ENCODE data around the gene ALDH1L2.

ALDH1L2 gene

GRCh38 chr12:105030820-105031807 lies 53.1 kb downstream of the ALDH1L2 start:
- peaks cover 37% of the 10 kb centered on the region for H3K36me3 ChIP-seq (ENCODE audit: insufficient read depth, low read length)

GRCh38 chr12:105026411-105026810 lies 57.8 kb downstream of the ALDH1L2 start:
- Histone ChIP-seq H3K9ac (ENCODE audit: low read depth, low read length) (no peak overlapping the region), H3K4me2 (ENCODE audit: low read length) (no peak overlapping the region), H3K36me3 (ENCODE audit: insufficient read depth, low read length) (peaks cover 38% of the 10 kb centered on the region), H3K4me3 (ENCODE audit: low read length) (no peak overlapping the region), H3K27me3 (ENCODE audit: control insufficient read depth, insufficient read depth, low read length) (no peaks in the 10 kb centered on the region), H3K9me3 (replicated peaks; ENCODE audit: low read length) (no peaks in the 10 kb centered on the region), H3K4me1 (ENCODE audit: control insufficient read depth, insufficient read depth, low read length) (peaks cover 3% of the 10 kb centered on the region)

More at GRCh38 chr12:105030820-105031807, 53.1 kb downstream of the ALDH1L2 start:
- Histone ChIP-seq H3K9ac (ENCODE audit: low read depth, low read length) (no peak overlapping the region), H3K27me3 (ENCODE audit: control insufficient read depth, insufficient read depth, low read length) (no peaks in the 10 kb centered on the region), H3K4me1 (ENCODE audit: control insufficient read depth, insufficient read depth, low read length) (no peaks in the 10 kb centered on the region), H3K9me3 (replicated peaks; ENCODE audit: low read length) (no peaks in the 10 kb centered on the region), H3K4me2 (ENCODE audit: low read length) (no peak overlapping the region), H3K4me3 (ENCODE audit: low read length) (no peak overlapping the region)

GRCh38 chr12:105025890-105026289 lies 58.4 kb downstream of the ALDH1L2 start:
- H3K4me1 ChIP-seq (ENCODE audit: control insufficient read depth, insufficient read depth, low read length), result peaks cover 3% of the 10 kb centered on the region
- peaks cover 34% of the 10 kb centered on the region for H3K36me3 ChIP-seq (ENCODE audit: insufficient read depth, low read length)
- no peak overlapping the region for H3K9ac ChIP-seq (ENCODE audit: low read depth, low read length)
- H3K4me3 ChIP-seq (ENCODE audit: low read length), result no peak overlapping the region
- no peaks in the 10 kb centered on the region for H3K9me3 ChIP-seq (replicated peaks; ENCODE audit: low read length)
- H3K27me3 ChIP-seq (ENCODE audit: control insufficient read depth, insufficient read depth, low read length), result no peaks in the 10 kb centered on the region
- no peak overlapping the region for H3K4me2 ChIP-seq (ENCODE audit: low read length)

DNA sequence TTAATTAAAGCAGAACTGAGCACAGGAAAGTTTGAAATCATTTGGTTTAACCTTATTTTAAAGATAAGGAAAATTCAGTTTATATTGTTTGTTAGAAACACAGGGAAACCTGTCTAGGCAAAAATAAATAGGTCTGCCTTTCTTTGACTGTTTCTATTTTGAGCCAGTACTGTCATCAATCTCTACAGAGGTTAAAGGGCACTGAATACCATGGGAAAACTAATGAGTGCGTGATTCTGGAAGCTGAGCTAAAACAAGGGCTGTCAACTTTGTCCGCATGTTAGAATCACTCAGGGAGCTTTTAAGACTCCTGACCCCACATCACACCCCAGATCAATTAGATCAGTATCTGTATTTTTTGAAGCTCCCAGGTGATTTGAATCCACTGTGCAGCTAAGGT lies 59.3 kb downstream of the ALDH1L2 start:
- H3K4me2 ChIP-seq (ENCODE audit: low read length), result no peak overlapping the region
- no peak overlapping the region for H3K4me3 ChIP-seq (ENCODE audit: low read length)
- no peaks in the 10 kb centered on the region for H3K27me3 ChIP-seq (ENCODE audit: control insufficient read depth, insufficient read depth, low read length)
- H3K4me1 ChIP-seq (ENCODE audit: control insufficient read depth, insufficient read depth, low read length), result peaks cover 3% of the 10 kb centered on the region
- no peaks in the 10 kb centered on the region for H3K9me3 ChIP-seq (replicated peaks; ENCODE audit: low read length)
- H3K36me3 ChIP-seq (ENCODE audit: insufficient read depth, low read length), result peaks cover 28% of the 10 kb centered on the region
- no peak overlapping the region for H3K9ac ChIP-seq (ENCODE audit: low read depth, low read length)

GRCh38 chr12:105020241-105020962 lies 63.9 kb downstream of the ALDH1L2 start:
- no peak overlapping the region for H3K4me2 ChIP-seq (ENCODE audit: low read length)
- no peaks in the 10 kb centered on the region for H3K4me1 ChIP-seq (ENCODE audit: control insufficient read depth, insufficient read depth, low read length)
- peaks cover 25% of the 10 kb centered on the region for H3K36me3 ChIP-seq (ENCODE audit: insufficient read depth, low read length)
- no peaks in the 10 kb centered on the region for H3K9me3 ChIP-seq (replicated peaks; ENCODE audit: low read length)
- H3K9ac ChIP-seq (ENCODE audit: low read depth, low read length), result no peak overlapping the region
- no peak overlapping the region for H3K4me3 ChIP-seq (ENCODE audit: low read length)
- no peaks in the 10 kb centered on the region for H3K27me3 ChIP-seq (ENCODE audit: control insufficient read depth, insufficient read depth, low read length)

DNA sequence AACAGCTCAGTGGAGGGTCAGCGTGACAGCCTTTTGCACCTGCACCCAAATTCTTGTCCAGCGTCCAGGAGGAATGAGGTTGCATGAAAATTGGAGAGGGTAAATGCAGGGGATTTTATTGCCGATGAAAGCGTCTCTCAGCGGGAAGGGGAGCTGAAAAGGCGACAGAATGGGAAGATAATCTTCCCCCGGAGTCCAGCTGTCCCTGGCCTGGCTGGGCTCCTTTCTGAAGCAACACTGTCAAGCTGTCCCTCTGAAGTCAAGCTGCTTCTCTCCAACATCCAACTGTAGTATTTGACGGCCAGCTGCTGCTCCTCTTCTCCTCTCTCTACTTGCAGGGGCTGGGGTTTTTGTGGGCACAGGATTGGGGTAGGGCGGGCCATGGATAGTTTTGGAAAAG lies 65.5 kb downstream of the ALDH1L2 start:
- Histone ChIP-seq H3K9me3 (replicated peaks; ENCODE audit: low read length) (no peaks in the 10 kb centered on the region), H3K9ac (ENCODE audit: low read depth, low read length) (no peak overlapping the region), H3K4me3 (ENCODE audit: low read length) (no peak overlapping the region), H3K36me3 (ENCODE audit: insufficient read depth, low read length) (peaks cover 23% of the 10 kb centered on the region), H3K27me3 (ENCODE audit: control insufficient read depth, insufficient read depth, low read length) (no peaks in the 10 kb centered on the region), H3K4me1 (ENCODE audit: control insufficient read depth, insufficient read depth, low read length) (no peaks in the 10 kb centered on the region), H3K4me2 (ENCODE audit: low read length) (no peak overlapping the region)

DNA sequence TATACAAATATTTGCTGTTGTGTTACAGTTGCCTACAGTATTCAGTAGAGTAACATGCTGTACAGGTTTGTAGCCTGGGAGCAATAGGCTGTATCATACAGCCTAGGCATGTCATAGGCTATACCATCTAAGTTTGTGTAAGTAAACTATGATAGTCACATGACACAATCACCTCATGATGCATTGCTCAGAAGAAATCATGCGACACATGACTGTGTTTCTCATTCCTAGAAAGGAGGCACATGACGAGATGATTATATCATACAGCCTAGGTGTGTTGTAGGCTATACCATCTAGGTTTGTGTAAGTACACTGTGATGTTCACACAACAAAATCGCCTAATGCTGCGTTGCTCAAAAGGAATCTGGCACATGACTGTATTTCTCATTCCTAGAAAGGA lies 66.2 kb downstream of the ALDH1L2 start:
- Histone ChIP-seq H3K9ac (ENCODE audit: low read depth, low read length) (no peak overlapping the region), H3K4me3 (ENCODE audit: low read length) (no peak overlapping the region), H3K4me1 (ENCODE audit: control insufficient read depth, insufficient read depth, low read length) (no peaks in the 10 kb centered on the region), H3K9me3 (replicated peaks; ENCODE audit: low read length) (no peaks in the 10 kb centered on the region), H3K36me3 (ENCODE audit: insufficient read depth, low read length) (peaks cover 22% of the 10 kb centered on the region), H3K4me2 (ENCODE audit: low read length) (no peak overlapping the region), H3K27me3 (ENCODE audit: control insufficient read depth, insufficient read depth, low read length) (no peaks in the 10 kb centered on the region)

DNA sequence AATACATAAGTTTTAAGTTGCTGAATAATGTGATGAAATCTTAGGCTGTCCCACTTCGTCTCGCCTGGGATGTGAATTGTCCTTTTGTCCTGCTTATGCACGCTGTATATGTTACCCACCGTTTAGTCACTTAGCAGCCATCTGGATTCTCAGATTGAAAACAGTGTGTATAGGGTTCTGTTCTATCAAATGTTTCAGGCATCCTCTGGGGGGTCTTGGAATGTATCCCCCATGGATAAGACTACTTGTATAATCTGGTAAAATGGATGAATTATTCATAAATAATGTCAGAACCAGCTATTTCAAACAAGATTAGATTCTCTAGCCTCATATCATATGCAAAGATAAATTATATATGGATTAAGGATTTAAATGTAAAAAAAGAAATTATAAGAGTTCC lies 68.7 kb downstream of the ALDH1L2 start:
- peaks cover 22% of the 10 kb centered on the region for H3K36me3 ChIP-seq (ENCODE audit: insufficient read depth, low read length)

DNA sequence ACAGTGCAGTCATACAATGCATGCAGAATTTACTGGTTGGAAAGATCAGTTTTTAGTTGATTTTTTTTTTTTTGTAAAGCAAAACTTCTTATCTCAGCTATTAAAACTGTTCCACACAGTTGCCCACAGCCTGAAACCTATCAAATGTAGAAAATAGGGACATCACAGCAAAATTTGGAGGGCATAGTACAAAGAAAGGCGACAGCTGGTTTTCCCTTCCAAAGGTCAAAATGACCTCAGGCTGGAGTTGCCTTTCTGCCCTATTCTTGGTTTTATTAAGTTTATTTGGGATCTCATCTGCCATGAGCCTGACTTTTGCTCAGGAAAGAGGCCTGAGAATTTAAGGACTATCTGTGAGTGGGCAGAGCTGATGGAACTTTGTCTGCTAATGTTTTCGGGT lies 69.7 kb downstream of the ALDH1L2 start:
- H3K36me3 ChIP-seq (ENCODE audit: insufficient read depth, low read length), result peaks cover 22% of the 10 kb centered on the region
- H3K4me1 ChIP-seq (ENCODE audit: control insufficient read depth, insufficient read depth, low read length), result no peaks in the 10 kb centered on the region
- no peak overlapping the region for H3K4me2 ChIP-seq (ENCODE audit: low read length)
- H3K9me3 ChIP-seq (replicated peaks; ENCODE audit: low read length), result no peaks in the 10 kb centered on the region
- H3K4me3 ChIP-seq (ENCODE audit: low read length), result no peak overlapping the region
- no peaks in the 10 kb centered on the region for H3K27me3 ChIP-seq (ENCODE audit: control insufficient read depth, insufficient read depth, low read length)
- H3K9ac ChIP-seq (ENCODE audit: low read depth, low read length), result no peak overlapping the region

More for the DNA sequence above, 68.7 kb downstream of the ALDH1L2 start:
- Histone ChIP-seq H3K27me3 (ENCODE audit: control insufficient read depth, insufficient read depth, low read length) (no peaks in the 10 kb centered on the region), H3K9me3 (replicated peaks; ENCODE audit: low read length) (no peaks in the 10 kb centered on the region), H3K4me1 (ENCODE audit: control insufficient read depth, insufficient read depth, low read length) (no peaks in the 10 kb centered on the region), H3K4me3 (ENCODE audit: low read length) (no peak overlapping the region), H3K9ac (ENCODE audit: low read depth, low read length) (no peak overlapping the region), H3K4me2 (ENCODE audit: low read length) (no peak overlapping the region)

DNA sequence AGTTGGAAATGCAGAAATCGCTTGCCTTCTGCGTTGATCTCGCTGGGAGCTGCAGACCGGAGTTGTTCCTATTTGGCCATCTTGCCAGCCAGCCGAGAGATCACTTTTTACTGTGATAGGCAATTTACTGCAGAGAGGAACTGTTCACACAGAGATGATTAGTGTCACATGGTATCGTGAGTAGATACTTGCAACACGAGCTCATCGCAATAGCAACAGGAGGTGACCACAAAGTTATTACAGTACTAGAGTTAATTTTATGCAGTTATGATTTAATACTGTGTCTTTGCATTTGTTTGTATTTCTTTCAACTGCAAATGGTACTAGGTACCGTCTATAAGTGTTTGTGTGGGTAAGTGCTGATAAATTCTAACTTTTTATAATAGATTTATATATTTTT lies 70.4 kb downstream of the ALDH1L2 start:
- Histone ChIP-seq H3K4me1 (ENCODE audit: control insufficient read depth, insufficient read depth, low read length) (no peaks in the 10 kb centered on the region), H3K4me2 (ENCODE audit: low read length) (no peak overlapping the region), H3K9me3 (replicated peaks; ENCODE audit: low read length) (no peaks in the 10 kb centered on the region), H3K9ac (ENCODE audit: low read depth, low read length) (no peak overlapping the region), H3K4me3 (ENCODE audit: low read length) (no peak overlapping the region), H3K27me3 (ENCODE audit: control insufficient read depth, insufficient read depth, low read length) (no peaks in the 10 kb centered on the region), H3K36me3 (ENCODE audit: insufficient read depth, low read length) (peaks cover 22% of the 10 kb centered on the region)

- no peaks in the 10 kb centered on the region for H3K9me3 ChIP-seq (replicated peaks; ENCODE audit: low read length)
- H3K4me3 ChIP-seq (ENCODE audit: low read length), result no peak overlapping the region
- no peaks in the 10 kb centered on the region for H3K27me3 ChIP-seq (ENCODE audit: control insufficient read depth, insufficient read depth, low read length)
- H3K9ac ChIP-seq (ENCODE audit: low read depth, low read length), result no peak overlapping the region
- no peak overlapping the region for H3K4me2 ChIP-seq (ENCODE audit: low read length)
- peaks cover 24% of the 10 kb centered on the region for H3K36me3 ChIP-seq (ENCODE audit: insufficient read depth, low read length)
- no peaks in the 10 kb centered on the region for H3K4me1 ChIP-seq (ENCODE audit: control insufficient read depth, insufficient read depth, low read length)
These were observed 82.8 kb downstream of the ALDH1L2 start for GRCh38 chr12:105001476-105001875.

All from skeletal muscle satellite cell (primary cell).